ENCODE data around the gene ACADL.
"Not testable (repeated sequence)": the region's sequence is repeated elsewhere in the genome, so short reads cannot be mapped to it uniquely, and the experiment has no call there.

DNA sequence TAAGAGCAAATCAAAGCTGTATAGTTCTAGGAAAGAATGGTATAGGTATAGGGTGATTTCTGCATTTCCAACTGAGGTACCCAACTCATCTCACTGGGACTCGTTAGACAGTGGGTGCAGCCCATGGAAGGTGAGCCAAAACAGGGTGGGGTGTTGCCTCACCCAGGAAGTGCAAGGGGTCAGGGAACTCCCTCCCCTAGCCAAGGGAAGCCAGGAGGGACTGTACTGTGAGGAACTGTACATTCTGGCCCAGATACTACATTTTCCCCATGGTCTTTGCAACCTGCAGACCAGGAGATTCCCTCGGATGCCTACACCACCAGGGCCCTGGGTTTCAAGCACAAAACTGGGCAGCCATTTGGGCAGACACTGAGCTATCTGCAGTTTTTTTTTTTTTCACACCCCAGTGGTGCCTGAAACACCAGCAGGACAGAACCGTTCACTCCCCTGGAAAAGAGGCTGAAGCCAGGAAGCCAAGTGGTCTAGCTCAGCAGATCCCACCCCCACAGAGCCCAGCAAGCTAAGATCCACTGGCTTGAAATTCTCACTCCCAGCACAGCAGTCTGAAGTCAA, 44.1 kb downstream of the ACADL start:
- TF ChIP-seq, protein P1, sequence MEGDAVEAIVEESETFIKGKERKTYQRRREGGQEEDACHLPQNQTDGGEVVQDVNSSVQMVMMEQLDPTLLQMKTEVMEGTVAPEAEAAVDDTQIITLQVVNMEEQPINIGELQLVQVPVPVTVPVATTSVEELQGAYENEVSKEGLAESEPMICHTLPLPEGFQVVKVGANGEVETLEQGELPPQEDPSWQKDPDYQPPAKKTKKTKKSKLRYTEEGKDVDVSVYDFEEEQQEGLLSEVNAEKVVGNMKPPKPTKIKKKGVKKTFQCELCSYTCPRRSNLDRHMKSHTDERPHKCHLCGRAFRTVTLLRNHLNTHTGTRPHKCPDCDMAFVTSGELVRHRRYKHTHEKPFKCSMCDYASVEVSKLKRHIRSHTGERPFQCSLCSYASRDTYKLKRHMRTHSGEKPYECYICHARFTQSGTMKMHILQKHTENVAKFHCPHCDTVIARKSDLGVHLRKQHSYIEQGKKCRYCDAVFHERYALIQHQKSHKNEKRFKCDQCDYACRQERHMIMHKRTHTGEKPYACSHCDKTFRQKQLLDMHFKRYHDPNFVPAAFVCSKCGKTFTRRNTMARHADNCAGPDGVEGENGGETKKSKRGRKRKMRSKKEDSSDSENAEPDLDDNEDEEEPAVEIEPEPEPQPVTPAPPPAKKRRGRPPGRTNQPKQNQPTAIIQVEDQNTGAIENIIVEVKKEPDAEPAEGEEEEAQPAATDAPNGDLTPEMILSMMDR (IDR thresholded peaks at IDR 0.05) = not testable (repeated sequence)
- TF ChIP-seq POLR2A (IDR thresholded peaks at IDR 0.05) = not testable (repeated sequence)

Data from gastroesophageal sphincter (tissue), 3 donors.